HL-60 (cell line): ENCODE results near the gene RELB.

Source experiments
- CTCF ChIP-seq: IDR thresholded peaks from one replicate; pipeline ENCODE4 v1.5.1; 2011; ENCODE audit warnings: low read length, control low read depth, inconsistent platforms; ENCODE audit not compliant: insufficient read depth
- POLR2AphosphoS5 ChIP-seq: IDR thresholded peaks from 2 replicates; pipeline ENCODE4 v1.6.1; 2012; ENCODE audit warnings: low read depth
- REST ChIP-seq: IDR thresholded peaks from 2 replicates; pipeline ENCODE4 v1.6.1; 2012; ENCODE audit warnings: low read depth; ENCODE audit not compliant: insufficient replicate concordance

- TF ChIP-seq CTCF (no peak), REST (no peak), POLR2AphosphoS5 (no peak)
Observed at GRCh38 chr19:45023048-45023447, 21.8 kb downstream of the RELB start.
